GM10847 (cell line): ENCODE measurements around the gene VMP1.

Experiments used
- POLR2A ChIP-seq: IDR thresholded peaks from 2 replicates; pipeline ENCODE4 v1.6.1; 2011; ENCODE audit not compliant: insufficient read length; ENCODE audit errors: extremely low read depth

The VMP1 gene

DNA sequence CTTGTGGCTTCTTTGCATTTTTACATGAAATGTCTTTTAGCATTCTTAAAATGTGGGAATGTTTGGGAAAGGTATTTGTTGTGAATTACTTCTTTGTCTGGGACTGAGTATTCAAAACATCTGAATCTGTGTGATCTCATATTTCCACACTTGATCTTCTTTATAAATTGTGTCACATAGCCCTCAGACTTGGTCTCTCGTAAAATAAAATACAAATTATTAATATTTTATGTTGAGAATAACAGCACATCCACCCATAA, 103.4 kb downstream of the VMP1 start:
- no peak for TF ChIP-seq POLR2A

DNA sequence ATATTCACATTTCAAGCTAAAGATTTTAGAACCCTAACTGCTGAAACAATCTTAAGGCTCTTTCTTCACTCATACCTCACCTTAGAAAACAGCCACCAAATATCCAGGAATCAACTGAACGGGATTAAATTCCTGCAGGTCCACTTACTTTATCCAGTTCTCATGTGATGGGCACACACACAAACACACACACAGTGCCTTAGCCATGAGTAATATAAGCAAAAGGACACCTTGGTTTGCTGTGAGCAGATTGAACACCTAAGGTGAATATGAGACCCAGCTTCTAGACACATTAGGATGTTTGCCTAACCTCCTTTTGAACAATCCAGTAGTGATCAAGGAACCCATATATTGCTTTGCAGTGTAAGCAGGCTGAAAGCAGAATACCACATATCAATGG, 103.8 kb downstream of the VMP1 start:
- no peak for TF ChIP-seq POLR2A

DNA sequence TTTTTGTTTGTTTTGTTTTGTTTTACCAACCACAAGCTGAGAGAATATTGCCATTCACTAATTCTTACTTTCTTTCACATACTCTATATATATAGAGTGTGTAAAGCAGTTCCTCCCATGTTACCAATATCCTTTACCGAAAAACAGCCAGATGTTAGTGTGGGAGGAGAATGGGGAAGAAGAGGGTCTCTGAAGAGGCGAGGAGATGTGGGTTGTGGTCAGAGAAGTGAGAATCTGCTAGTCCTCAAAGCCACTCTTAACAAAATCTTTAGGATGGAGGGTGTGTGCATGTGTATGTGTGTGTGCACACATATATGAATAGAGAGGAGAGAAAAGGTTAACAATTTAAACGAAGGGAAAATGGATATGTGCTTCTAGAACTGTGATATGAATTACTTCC, 104.7 kb downstream of the VMP1 start:
- TF ChIP-seq POLR2A = no peak

DNA sequence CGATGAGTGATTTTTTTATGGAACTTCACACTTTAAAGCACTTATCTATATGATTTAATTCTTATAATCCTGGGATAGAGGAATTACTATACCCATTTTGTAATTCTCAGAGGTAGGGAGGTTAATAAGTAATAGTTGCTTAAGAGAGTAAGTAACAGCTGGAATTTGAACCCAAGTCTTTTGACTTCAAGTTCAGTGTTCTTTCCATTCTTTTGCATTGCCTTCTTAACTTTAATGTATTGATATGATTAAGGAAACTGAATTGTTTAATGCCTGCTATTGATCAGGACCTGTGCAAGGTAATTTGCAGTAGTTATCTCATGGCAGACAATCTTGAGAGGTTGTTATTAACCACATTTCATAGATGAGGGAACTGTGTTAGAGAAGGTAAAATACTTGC, 106.8 kb downstream of the VMP1 start:
- no peak for TF ChIP-seq POLR2A

DNA sequence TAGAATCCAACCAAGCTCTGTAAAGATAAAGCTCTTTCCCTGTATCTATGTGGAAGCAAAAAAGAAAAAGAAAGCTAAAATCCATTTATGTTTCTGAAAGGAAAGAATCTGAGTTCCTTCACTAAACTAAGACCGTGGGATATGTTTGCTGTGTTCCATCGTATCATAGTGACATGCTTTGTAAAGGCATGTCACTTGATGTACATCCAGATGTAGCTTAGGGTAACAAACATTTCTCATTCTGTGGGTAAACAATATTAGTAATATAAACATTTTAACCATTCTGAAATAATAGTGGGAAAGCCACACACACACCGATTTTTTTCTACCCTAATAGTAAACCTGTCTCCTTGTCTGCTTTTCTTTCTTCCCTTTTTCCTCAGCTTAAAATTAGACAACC, 107.2 kb downstream of the VMP1 start:
- no peak for TF ChIP-seq POLR2A

DNA sequence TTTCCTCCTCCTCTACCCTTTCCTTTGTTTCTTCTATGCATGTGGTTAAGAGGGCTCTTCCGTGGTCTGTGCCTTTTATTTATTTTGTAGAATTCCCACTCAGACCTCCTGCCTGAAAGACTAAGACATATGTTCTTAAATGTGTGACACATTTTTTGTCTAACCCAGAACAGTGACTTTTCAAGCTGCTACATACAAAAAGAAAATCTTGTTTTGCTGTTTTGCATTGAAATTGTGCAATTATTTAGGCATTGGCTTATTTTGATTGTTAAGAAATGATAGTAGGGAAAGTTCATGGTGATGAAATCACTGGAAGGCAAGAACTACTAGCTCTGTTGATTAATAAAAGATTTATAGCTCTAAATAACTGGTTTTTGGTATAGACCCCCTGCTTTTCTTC, 108.5 kb downstream of the VMP1 start:
- TF ChIP-seq POLR2A = no peak

DNA sequence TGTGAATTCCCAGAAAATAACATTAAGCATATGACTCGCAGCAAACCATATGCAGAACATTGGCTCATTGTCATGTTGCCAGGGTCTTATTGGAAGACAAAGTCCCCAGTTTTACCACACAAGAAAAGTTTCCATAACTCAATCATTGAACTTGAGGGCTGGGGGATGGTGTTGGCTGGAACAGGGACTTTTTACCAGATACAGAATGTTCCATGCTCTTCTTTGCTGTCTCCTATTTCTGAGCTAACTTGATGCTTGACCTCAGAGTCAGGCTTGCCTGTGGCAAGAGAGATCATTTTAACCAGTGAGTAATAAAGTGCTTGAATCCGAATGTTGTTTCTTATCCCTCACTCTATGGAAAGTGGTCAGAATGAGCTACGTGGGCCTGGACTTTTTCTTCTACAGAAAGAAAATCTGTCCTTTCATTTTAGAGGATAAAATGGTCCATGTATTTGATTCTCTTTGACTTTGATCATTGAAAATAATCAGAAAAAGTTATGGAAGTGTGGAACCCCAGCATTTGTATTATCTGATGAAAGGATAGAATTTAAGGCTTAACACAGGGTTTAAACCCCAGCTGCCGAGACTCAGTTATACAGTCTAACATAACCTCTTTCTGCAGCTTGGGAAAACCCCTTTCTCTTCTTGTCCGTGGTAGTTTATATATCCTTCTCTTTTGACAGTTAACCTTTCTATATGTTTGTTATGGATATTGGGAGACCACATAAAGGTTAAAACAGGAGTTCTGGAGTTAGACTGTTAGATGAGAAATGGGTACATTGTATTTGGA, 118.3 kb downstream of the VMP1 start:
- no peak for TF ChIP-seq POLR2A

DNA sequence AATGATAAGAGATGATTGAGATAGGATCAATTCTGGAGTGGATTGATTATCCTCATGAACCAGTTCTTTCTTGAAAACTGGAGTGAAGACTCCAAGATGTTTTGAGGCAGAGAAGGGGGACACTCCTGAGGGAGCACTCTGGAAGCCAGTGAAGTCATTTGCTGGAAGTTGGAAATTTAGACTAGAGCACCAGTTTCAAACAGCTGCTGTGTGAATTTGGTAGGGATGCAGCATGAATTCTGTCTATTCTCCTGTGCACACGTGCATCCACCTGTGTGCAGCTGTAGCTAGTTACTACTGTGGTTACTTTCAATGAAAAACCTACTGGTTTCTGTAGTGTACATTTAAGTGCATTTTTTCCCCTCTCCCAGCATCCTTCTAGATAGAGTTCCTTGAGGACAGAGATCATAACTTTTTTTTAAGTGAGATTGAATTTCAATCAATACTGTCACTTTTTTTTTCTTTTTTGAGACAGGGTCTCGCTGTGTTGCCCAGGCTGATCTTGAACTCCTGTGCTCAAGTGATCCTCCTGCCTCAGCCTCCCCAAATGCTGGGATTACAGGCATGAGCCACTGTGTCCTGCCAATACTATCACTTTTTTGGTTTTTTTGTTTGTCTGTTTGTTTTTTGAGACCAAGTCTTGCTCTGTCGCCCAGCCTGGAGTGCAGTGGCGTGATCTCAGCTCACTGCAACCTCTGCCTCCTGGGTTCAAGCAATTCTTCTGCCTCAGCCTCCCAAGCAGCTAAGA, 119.4 kb downstream of the VMP1 start:
- no peak for TF ChIP-seq POLR2A

DNA sequence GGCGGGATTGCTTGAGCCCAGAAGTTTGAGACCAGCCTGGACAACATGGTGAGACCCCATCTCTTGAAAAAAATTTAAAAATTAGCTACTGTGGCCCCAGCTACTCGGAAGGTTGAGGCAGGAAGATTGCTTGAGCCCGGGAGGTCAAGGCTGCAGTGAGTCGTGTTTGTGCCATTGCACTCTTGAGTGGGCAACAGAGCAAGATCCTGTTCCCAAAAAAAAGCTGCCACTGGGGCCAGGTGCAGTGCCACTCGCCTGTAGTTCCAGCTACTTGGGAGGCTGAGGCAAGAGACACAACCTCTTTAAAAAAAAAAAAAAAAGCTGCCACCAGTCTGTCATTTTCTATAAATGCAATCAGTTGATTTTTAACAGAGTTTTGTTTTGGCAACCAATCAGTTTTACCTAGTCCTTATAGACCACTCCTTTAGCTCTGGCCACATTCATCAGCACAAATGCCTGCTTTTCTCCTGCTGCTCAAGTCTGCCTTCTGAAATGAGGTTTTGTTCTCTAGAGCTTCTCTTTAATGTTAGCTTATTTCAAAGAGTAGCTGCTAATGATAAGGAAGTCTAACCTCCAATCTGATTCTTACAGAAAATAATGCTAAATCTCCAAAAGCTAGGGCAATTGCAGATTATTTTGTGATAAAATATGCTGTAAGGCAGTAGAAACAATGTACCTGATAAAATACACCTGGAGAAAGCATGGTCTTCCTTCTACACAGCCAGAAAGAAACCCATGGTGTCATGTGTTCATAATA, 120.4 kb downstream of the VMP1 start:
- TF ChIP-seq POLR2A = no peak

DNA sequence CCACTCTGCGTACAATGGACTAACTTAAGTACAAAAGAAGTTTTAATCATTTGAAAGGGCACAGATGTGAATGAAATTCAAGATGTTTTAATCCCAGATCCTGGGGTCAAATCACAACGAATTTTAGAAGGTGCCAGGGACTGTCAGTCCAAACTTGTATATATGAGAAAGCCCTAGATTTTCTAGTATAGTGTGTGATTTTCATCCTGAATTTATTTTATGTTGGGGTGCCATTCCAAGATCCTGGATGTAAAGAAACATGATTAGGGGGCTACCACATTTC, 121.0 kb downstream of the VMP1 start:
- TF ChIP-seq POLR2A = no peak

DNA sequence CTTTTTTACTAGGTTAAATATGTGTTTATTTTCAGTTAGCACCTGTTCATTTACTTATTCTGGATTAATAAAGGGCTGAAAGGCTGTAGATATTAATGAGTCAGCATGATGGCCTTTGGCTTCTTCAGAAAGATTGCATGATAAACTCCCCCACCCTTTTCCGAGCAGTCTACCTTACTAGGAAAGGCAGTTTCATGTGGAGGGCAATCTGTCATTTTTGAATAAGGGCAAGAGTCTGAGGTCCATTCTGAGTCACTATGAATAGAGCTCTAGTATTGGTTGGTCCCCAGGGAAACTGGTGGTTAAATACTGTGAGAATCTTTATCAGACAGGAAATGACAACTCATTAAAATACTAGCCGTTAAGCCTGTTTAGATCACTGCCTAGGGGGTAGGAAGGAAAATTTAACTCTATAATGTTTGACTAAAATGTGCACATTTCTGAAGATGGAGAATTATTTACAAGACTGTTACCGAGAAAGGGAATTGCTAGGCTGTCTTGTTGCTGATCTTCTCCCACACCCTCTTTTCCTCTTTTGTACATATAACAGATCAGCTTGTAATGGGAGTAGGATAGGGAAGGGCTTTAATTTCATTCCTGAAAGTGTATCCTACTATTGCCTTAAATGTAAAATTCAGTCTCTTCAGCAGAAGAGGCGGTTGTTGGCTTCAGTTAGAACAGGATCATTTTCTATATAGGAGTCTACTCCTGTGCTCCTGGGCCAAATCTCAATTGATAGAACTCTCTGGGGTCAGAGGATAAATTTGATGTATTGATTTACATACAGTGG, 122.0 kb downstream of the VMP1 start:
- TF ChIP-seq POLR2A = no peak

DNA sequence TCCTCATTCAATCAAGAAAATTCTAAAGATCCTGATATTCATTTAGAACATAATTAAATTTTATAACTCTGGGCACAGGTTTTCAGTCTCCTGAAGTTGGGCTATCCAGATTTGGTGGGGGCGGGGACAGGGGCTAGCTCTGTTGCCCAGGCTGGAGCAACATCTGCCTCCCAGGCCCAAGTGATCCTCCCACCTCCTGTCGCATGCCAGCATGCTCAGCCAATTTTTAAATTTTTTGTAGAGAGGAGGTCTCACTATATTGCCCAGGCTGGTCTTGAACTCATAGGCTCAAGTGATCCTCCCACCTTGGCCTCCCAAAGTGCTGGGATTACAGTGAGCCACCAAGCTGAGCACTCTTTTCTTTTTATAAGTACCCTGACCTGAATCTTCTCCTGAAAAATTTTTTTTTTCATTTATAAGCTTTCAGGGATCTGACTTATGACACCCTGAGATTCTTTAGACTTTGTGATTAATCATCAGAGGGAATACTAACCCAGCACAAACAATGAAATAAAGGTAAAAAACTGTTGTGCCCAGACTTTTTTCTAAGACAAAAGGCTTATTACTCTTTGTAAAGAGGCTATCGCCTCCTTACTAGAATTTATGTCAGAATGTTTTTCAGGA, 122.7 kb downstream of the VMP1 start:
- no peak for TF ChIP-seq POLR2A

DNA sequence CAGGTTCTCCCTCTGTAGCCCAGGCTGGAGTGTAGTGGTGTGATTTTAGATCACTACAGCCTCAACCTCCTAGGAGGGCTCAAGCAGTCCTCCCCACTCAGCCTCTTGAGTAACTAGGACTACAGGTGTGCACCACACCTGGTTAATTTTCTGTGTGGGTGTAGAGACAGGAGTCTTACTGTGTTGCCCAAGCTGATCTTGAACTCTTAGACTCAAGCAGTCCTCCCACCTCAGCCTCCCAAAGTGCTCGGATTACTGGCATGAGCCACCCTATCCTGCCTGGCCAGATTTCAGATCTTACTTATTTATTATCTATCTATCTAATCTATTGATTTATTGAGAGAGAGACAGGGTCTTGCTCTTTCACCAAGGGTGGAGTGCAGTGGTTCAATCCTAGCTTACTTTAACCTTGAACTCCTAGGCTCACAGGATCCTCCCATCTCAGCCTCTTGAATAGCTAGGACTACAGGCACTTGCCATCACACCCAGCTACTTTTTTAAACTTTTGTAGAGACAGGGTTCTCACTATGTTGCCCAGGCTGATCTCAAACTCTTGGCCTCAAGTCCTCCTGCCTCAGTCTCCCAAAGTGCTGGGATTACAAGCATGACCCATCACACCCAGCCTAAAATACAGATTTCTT, 123.5 kb downstream of the VMP1 start:
- no peak for TF ChIP-seq POLR2A

DNA sequence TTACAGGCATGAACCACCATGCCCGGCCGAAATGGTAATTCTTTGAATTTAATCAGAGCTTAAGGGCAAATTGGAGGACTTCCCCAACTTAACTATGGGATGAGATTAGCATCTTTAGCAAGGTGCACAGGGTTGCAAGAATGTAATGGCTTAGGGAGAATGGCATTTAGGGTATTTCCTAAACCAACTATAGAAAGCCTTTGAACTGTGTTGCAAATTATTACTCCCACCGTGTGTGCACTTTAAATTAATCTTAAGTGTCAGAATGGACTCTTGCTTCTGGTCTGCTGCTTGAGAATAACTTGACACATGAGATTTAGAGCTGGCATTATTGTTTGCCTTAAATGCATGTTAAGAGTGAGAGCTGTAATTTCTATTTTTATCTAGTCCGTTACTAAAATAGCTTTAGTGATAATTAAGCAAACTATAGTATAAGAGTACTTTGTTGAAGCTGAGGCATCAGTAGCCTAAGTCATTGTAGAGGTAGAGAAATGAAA, 125.5 kb downstream of the VMP1 start:
- no peak for TF ChIP-seq POLR2A
